ENCODE measurements around the gene TEX51.

TEX51 gene

DNA sequence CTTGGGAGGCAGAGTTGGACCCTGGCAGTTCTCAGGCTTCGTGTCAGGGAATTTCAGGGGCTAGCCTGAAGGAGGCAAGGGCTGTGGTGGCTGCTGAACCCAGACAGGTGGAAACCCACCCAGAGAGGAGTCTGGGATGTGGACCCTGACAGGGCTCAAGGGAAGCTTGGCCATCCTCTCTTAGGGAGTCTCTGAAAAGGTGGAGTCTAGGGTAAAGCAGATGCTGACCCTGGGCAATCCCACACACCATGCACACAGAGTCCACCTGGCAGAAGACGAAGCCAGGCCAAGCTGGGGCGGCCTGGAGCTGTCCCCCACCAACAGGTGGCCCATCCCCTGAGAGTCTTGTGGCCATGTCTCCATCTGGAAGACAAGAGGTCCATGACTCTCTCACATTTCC lies 41.2 kb upstream of the TEX51 start (continued):
- TF ChIP-seq, protein P1, sequence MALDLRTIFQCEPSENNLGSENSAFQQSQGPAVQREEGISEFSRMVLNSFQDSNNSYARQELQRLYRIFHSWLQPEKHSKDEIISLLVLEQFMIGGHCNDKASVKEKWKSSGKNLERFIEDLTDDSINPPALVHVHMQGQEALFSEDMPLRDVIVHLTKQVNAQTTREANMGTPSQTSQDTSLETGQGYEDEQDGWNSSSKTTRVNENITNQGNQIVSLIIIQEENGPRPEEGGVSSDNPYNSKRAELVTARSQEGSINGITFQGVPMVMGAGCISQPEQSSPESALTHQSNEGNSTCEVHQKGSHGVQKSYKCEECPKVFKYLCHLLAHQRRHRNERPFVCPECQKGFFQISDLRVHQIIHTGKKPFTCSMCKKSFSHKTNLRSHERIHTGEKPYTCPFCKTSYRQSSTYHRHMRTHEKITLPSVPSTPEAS (tag by site-specific recombination; IDR thresholded peaks at IDR 0.05): no peak
- no peak for TF ChIP-seq ZFP69B (tag by site-specific recombination; IDR thresholded peaks at IDR 0.05)

DNA sequence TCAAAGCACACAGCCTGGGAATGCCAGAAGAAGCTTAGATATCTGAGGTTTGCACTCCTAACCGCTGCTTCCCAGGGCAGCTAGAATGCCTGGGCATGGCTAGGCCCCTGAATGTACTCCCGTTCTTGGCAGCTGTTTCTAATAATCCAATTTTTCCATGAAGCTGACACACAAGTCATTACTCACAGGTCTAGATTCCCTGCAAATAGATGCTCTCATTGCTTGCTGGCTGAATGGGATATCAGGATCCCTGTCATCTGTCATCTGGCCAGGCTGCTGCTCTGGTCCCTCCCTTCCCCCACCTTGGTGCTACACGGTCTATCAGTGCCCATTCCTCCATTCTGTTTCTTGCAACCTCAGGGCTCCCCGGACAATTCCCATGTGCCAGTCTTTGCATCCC lies 40.7 kb upstream of the TEX51 start:
- Histone ChIP-seq H3K4me1 (ENCODE audit: control insufficient read depth, insufficient read depth, low read length) (no peaks in the 10 kb centered on the region), H3K27ac (ENCODE audit: extremely low read depth, low read depth, low read length) (no peak overlapping the region), H3K4me3 (ENCODE audit: low read depth, low read length) (no peak overlapping the region), H3K36me3 (ENCODE audit: control insufficient read depth in 2 of 2, insufficient read depth in 1 of 2, low read length in 2 of 2) (no peaks in the 10 kb centered on the region), H3K9me3 (ENCODE audit: control insufficient read depth, insufficient read depth, low read depth, low read length) (no peaks in the 10 kb centered on the region)
- TF ChIP-seq SP2 (tag by site-specific recombination; IDR thresholded peaks at IDR 0.05): no peak
- no peak for TF ChIP-seq ZNF624 (tag by site-specific recombination; IDR thresholded peaks at IDR 0.05)
- TF ChIP-seq IKZF3 (tag by site-specific recombination; IDR thresholded peaks at IDR 0.05): no peak
- TF ChIP-seq ZIC2 (tag by site-specific recombination; IDR thresholded peaks at IDR 0.05): no peak
- TF ChIP-seq, protein P2, sequence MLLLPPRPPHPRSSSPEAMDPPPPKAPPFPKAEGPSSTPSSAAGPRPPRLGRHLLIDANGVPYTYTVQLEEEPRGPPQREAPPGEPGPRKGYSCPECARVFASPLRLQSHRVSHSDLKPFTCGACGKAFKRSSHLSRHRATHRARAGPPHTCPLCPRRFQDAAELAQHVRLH (tag by site-specific recombination; IDR thresholded peaks at IDR 0.05): no peak
- TF ChIP-seq ZNF610 (tag by site-specific recombination; IDR thresholded peaks at IDR 0.05; ENCODE audit: borderline replicate concordance): no peak
- TF ChIP-seq YY1 (tag by site-specific recombination; IDR thresholded peaks at IDR 0.05): no peak
- ChIA-PET CTCF (no interaction called here), POLR2A (no interaction called here)

GRCh38 chr2:126858436-126858835 lies 40.3 kb upstream of the TEX51 start:
- Histone ChIP-seq H3K9me3 (ENCODE audit: control insufficient read depth, insufficient read depth, low read depth, low read length) (no peaks in the 10 kb centered on the region), H3K4me3 (ENCODE audit: low read depth, low read length) (no peak overlapping the region), H3K27ac (ENCODE audit: extremely low read depth, low read depth, low read length) (no peak overlapping the region), H3K36me3 (ENCODE audit: control insufficient read depth in 2 of 2, insufficient read depth in 1 of 2, low read length in 2 of 2) (no peaks in the 10 kb centered on the region), H3K4me1 (ENCODE audit: control insufficient read depth, insufficient read depth, low read length) (no peaks in the 10 kb centered on the region)
- ChIA-PET CTCF (no interaction called here), POLR2A (no interaction called here)
- TF ChIP-seq ZNF157 (tag by site-specific recombination; IDR thresholded peaks at IDR 0.05): no peak
- no peak for TF ChIP-seq ZFP37 (tag by site-specific recombination; IDR thresholded peaks at IDR 0.05)
- TF ChIP-seq ZNF677 (tag by site-specific recombination; IDR thresholded peaks at IDR 0.05): no peak

DNA sequence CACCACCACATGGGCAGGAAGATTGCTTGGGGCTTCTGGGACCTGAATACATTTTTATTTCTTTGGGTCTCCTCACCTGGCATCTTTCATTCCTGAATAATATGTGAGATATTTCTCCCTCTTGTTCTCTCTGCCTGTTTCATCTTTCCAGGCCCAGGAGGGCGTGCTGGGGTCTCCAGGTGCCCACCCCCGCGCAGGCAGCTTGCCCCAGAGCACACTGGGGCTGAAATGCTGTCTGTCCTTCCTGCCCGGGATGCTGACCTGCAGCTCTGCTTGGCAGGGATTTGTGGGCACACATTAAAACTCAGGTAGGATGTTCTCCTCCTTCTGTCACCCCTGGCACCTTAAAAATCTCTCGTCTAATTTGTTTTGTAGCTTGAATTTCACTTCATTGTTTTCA lies 39.7 kb upstream of the TEX51 start:
- Histone ChIP-seq H3K36me3 (ENCODE audit: control insufficient read depth in 2 of 2, insufficient read depth in 1 of 2, low read length in 2 of 2) (no peaks in the 10 kb centered on the region), H3K9me3 (ENCODE audit: control insufficient read depth, insufficient read depth, low read depth, low read length) (no peaks in the 10 kb centered on the region), H3K4me1 (ENCODE audit: control insufficient read depth, insufficient read depth, low read length) (no peaks in the 10 kb centered on the region), H3K4me3 (ENCODE audit: low read depth, low read length) (no peak overlapping the region), H3K27ac (ENCODE audit: extremely low read depth, low read depth, low read length) (no peak overlapping the region)
- CTCF ChIA-PET: no interaction called here
- TF ChIP-seq ZNF558 (tag by site-specific recombination; IDR thresholded peaks at IDR 0.05) (no peak), ZNF114 (tag by site-specific recombination; IDR thresholded peaks at IDR 0.05) (no peak), ZNF175 (tag by site-specific recombination; IDR thresholded peaks at IDR 0.05) (no peak)
- TF ChIP-seq, protein P3, sequence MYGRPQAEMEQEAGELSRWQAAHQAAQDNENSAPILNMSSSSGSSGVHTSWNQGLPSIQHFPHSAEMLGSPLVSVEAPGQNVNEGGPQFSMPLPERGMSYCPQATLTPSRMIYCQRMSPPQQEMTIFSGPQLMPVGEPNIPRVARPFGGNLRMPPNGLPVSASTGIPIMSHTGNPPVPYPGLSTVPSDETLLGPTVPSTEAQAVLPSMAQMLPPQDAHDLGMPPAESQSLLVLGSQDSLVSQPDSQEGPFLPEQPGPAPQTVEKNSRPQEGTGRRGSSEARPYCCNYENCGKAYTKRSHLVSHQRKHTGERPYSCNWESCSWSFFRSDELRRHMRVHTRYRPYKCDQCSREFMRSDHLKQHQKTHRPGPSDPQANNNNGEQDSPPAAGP (tag by site-specific recombination; IDR thresholded peaks at IDR 0.05): no peak
- POLR2A ChIA-PET: no interaction called here

- ChIA-PET CTCF (no interaction called here), POLR2A (no interaction called here)
- TF ChIP-seq ZNF629 (tag by site-specific recombination; IDR thresholded peaks at IDR 0.05) (no peak), TCF7L2 (IDR thresholded peaks at IDR 0.05; ENCODE audit: borderline replicate concordance, low read depth, low read length) (no peak), BCL6B (tag by site-specific recombination; IDR thresholded peaks at IDR 0.05) (no peak), ZNF341 (tag by site-specific recombination; IDR thresholded peaks at IDR 0.05; ENCODE audit: low read depth) (no peak)
- H3K27ac ChIP-seq (ENCODE audit: extremely low read depth, low read depth, low read length): no peak overlapping the region
- H3K9me3 ChIP-seq (ENCODE audit: control insufficient read depth, insufficient read depth, low read depth, low read length): no peaks in the 10 kb centered on the region
- no peak overlapping the region for H3K4me3 ChIP-seq (ENCODE audit: low read depth, low read length)
- H3K36me3 ChIP-seq (ENCODE audit: control insufficient read depth in 2 of 2, insufficient read depth in 1 of 2, low read length in 2 of 2): no peaks in the 10 kb centered on the region
- no peaks in the 10 kb centered on the region for H3K4me1 ChIP-seq (ENCODE audit: control insufficient read depth, insufficient read depth, low read length)
Measured at GRCh38 chr2:126859631-126860030, 39.1 kb upstream of the TEX51 start.

Measured in HEK293 (cell line).